CD4-positive, alpha-beta T cell (primary cell): Measurements from ENCODE around the gene NEK1. TPM values are rescaled to one million over a fixed set of nuclear protein-coding genes. Genes with fewer than 3 reads are reported as not detected.

ENCODE experiments used
- ATAC-seq: fragments of 200-7000 bp; cut with Tn5 transposase; one replicate; pipeline ENCODE4 v1.10.0; 2022; ENCODE audit warnings: mild to moderate bottlenecking; ENCODE audit not compliant: poor library complexity
- CTCF ChIA-PET: fragments of 350-600 bp; sonication (Branson Sonifier 250); formaldehyde crosslinking; loops from one replicate; lab custom pipeline; 2021; ENCODE audit warnings: antibody characterized with exemption, inconsistent platforms; lab: Charles Lee
- POLR2A ChIA-PET: fragments of 350-600 bp; sonication (Branson Sonifier 250); formaldehyde crosslinking; loops from one replicate; lab custom pipeline; 2021; ENCODE audit warnings: antibody characterized with exemption, inconsistent platforms; lab: Charles Lee
- DNase-seq, 14 experiments: peaks; one replicate each; pipeline ENCODE4 v3.0.0-alpha.2; 2013 to 2020; ENCODE audit warnings: mixed read lengths in 2 of 14
- H3K27ac ChIP-seq, 2 donors: one replicate each; pipeline versions ENCODE4 v1.5.1 to v1.7.0; 2013; ENCODE audit warnings: low read length in 2 of 2, low read depth in 1 of 2, mild to moderate bottlenecking in 1 of 2
- H3K27me3 ChIP-seq, 2 experiments: 1 replicate in 1 of 2; 2 replicates in 1 of 2; pipeline versions ENCODE4 v1.6.1 to v1.7.0; 2013; ENCODE audit warnings: low read length in 2 of 2, control low read depth in 1 of 2, mild to moderate bottlenecking in 1 of 2, moderate library complexity in 1 of 2; ENCODE audit not compliant: insufficient read depth in 2 of 2, control insufficient read depth in 1 of 2
- H3K36me3 ChIP-seq: one replicate; pipeline ENCODE4 v1.6.1; 2013; ENCODE audit warnings: low read length, control low read depth; ENCODE audit not compliant: insufficient read depth
- H3K4me1 ChIP-seq: one replicate; pipeline ENCODE4 v1.6.1; 2013; ENCODE audit warnings: low read length, control low read depth; ENCODE audit not compliant: insufficient read depth
- H3K4me3 ChIP-seq: one replicate; pipeline ENCODE4 v1.5.1; 2013; ENCODE audit warnings: mild to moderate bottlenecking, low read length, moderate library complexity
- H3K9me3 ChIP-seq, 2 experiments: 1 replicate in 1 of 2; 2 replicates in 1 of 2; pipeline versions ENCODE4 v1.6.1 to v1.7.0; 2013; ENCODE audit warnings: low read length in 2 of 2, mild to moderate bottlenecking in 2 of 2, control low read depth in 1 of 2, moderate library complexity in 1 of 2; ENCODE audit not compliant: control insufficient read depth in 1 of 2, insufficient read depth in 1 of 2
- H3K27ac Mint-ChIP-seq: one replicate; pipeline ENCODE4 v1.8.0; 2020; ENCODE audit warnings: mixed read lengths
- H3K27me3 Mint-ChIP-seq: one replicate; pipeline ENCODE4 v1.8.0; 2021; ENCODE audit warnings: mixed read lengths
- H3K36me3 Mint-ChIP-seq: one replicate; pipeline ENCODE4 v1.8.0; 2021; ENCODE audit warnings: low read depth, mixed read lengths
- H3K4me1 Mint-ChIP-seq: one replicate; pipeline ENCODE4 v1.8.0; 2021; ENCODE audit warnings: low read depth, mixed read lengths
- H3K4me3 Mint-ChIP-seq: one replicate; pipeline ENCODE4 v1.8.0; 2020; ENCODE audit warnings: mild to moderate bottlenecking, mixed read lengths
- H3K9me3 Mint-ChIP-seq: one replicate; pipeline ENCODE4 v1.8.0; 2020; ENCODE audit warnings: mixed read lengths
- intact Hi-C, 2 experiments: fragments of 100-400 bp; cut with DNase I in 1 of 2; cut with micrococcal nuclease in 1 of 2; formaldehyde crosslinking; loops; one replicate each; pipeline versions ENCODE4 v1.15.1 to v1.9.0; 2023 to 2025; cut with DNase I, micrococcal nuclease
- total RNA-seq, 174 experiments: library from RNA in 2 of 174; stranded (reverse) in 2 of 174; gene quantifications; one replicate each; pipeline ENCODE4 v1.2.3 and lab custom pipeline; 2021 to 2026
- TF ChIP-seq, protein P1 (sequence below): fragments of 200-600 bp; IDR thresholded peaks from one replicate; pipeline ENCODE4 v1.8.0; 2022; ENCODE audit warnings: antibody characterized with exemption, mild to moderate bottlenecking

Gene NEK1
- total RNA-seq, 2 experiments from 2014 or later, result 9.5 to 10.2 TPM

DNA sequence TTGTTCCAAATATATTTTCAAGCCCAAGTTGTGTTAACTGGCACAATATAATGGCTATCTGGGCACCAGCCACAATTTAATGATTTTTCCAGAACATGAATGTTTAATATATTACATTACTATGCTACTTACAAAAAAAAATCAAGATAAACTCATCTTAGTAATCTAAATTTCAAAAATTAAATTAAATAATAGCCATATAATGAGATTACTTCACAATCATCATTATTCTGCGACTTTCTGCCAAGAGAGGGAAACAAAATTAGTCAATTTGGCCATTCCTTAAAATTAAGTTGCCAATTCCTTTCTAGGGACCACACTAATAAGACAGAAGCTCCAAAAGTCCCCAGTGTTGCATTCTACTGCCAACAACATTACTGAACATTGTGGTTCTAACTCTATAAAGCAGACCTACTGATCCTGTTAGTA is 7.5 kb downstream of the NEK1 start:
- intact Hi-C loops, result no loop called here
- Histone ChIP-seq H3K27me3 (no peaks in the 10 kb centered on the region), H3K27ac (no peak overlapping the region), H3K36me3 (peaks cover 14% of the 10 kb centered on the region), H3K9me3 (no peaks in the 10 kb centered on the region), H3K4me1 (peaks cover under 1% of the 10 kb centered on the region), H3K4me3 (no peak overlapping the region)
- Mint-ChIP-seq H3K4me3 (no peak overlapping the region), H3K4me1 (peaks cover 29% of the 10 kb centered on the region), H3K27me3 (no peaks in the 10 kb centered on the region), H3K9me3 (no peaks in the 10 kb centered on the region), H3K27ac (no peak overlapping the region), H3K36me3 (peaks cover 34% of the 10 kb centered on the region)
- DNase-seq (no peak), ATAC-seq (no peak)
- ChIA-PET CTCF (no interaction called here), POLR2A (no interaction called here)
- TF ChIP-seq, protein P1, sequence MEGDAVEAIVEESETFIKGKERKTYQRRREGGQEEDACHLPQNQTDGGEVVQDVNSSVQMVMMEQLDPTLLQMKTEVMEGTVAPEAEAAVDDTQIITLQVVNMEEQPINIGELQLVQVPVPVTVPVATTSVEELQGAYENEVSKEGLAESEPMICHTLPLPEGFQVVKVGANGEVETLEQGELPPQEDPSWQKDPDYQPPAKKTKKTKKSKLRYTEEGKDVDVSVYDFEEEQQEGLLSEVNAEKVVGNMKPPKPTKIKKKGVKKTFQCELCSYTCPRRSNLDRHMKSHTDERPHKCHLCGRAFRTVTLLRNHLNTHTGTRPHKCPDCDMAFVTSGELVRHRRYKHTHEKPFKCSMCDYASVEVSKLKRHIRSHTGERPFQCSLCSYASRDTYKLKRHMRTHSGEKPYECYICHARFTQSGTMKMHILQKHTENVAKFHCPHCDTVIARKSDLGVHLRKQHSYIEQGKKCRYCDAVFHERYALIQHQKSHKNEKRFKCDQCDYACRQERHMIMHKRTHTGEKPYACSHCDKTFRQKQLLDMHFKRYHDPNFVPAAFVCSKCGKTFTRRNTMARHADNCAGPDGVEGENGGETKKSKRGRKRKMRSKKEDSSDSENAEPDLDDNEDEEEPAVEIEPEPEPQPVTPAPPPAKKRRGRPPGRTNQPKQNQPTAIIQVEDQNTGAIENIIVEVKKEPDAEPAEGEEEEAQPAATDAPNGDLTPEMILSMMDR, result no peak

DNA sequence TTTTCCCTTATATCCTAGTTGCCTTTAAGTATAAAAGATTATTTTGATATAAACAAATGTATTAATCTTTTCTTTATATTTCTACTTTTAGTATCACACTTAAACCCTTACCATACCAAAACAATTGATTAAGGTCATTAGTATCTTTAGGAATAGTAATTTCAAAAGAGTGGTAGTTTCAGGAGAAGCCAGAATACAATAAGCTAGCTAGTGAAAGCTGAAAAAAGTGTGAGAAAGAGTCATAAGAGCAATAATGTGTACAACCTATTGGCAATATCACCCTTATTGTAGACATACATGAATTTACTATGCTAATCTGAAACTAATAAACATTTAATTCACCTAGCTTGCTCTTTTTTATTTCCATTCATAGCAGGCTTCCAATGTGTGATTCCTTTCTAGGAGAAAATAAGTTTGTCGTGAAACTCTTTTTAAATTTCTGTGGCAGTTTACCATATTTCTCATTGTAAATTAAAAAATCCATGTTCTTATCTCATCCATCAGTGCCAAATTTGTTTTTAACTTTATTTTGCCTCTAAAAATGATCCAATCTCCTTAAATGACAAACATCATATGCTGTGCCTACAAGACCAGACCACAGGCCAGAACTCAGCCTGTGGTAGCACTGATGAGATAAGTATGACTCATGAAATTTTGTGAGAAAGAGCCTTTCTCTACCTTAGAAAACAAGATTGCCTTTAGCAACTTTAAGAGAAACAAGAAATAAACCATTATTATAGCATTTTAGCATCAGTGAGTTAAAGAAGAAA is 8.1 kb downstream of the NEK1 start:
- CTCF ChIA-PET, result no interaction called here
- ATAC-seq (no peak), DNase-seq (peak in 1 of 14 experiments; percentile 18)
- Histone ChIP-seq H3K4me3 (no peak overlapping the region), H3K4me1 (no peaks in the 10 kb centered on the region), H3K9me3 (no peaks in the 10 kb centered on the region), H3K36me3 (peaks cover 19% of the 10 kb centered on the region), H3K27me3 (no peaks in the 10 kb centered on the region), H3K27ac (no peak overlapping the region)
- POLR2A ChIA-PET, result no interaction called here
- intact Hi-C loops, result no loop called here
- H3K27me3 Mint-ChIP-seq, result no peaks in the 10 kb centered on the region
- no peak overlapping the region for H3K4me3 Mint-ChIP-seq
- no peaks in the 10 kb centered on the region for H3K9me3 Mint-ChIP-seq
- H3K27ac Mint-ChIP-seq, result no peak overlapping the region
- H3K4me1 Mint-ChIP-seq, result peaks cover 29% of the 10 kb centered on the region
- TF ChIP-seq, protein P1, result no peak
- H3K36me3 Mint-ChIP-seq, result peaks cover 37% of the 10 kb centered on the region

DNA sequence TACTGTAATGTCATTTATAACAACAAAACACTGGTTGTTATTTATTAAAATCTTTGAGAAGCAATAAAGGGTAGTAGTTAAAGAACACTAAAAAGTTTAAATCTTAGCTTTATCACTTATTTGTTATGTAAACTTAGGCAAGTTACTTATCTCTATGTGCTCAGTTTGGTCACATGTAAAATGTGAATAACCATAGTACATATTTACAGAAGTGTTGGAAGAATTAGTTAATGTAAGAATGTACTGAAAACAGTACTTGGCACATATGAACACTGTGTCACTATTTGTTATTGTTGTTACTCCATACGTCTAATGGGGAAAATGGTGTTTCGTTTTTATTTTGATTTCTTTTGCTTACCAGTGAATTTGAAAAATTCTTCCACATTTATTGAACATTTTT is 9.1 kb downstream of the NEK1 start:
- Histone ChIP-seq H3K27ac (no peak overlapping the region), H3K9me3 (no peaks in the 10 kb centered on the region), H3K27me3 (no peaks in the 10 kb centered on the region), H3K4me3 (no peak overlapping the region), H3K36me3 (peaks cover 23% of the 10 kb centered on the region), H3K4me1 (no peaks in the 10 kb centered on the region)
- H3K27ac Mint-ChIP-seq, result no peak overlapping the region
- DNase-seq (no peak), ATAC-seq (no peak)
- intact Hi-C loops, result no loop called here
- TF ChIP-seq, protein P1, result no peak
- no peaks in the 10 kb centered on the region for H3K9me3 Mint-ChIP-seq
- POLR2A ChIA-PET, result no interaction called here
- peaks cover 29% of the 10 kb centered on the region for H3K4me1 Mint-ChIP-seq
- H3K4me3 Mint-ChIP-seq, result no peak overlapping the region
- CTCF ChIA-PET, result no interaction called here
- H3K36me3 Mint-ChIP-seq, result peaks cover 46% of the 10 kb centered on the region
- no peaks in the 10 kb centered on the region for H3K27me3 Mint-ChIP-seq
